Fibroblast of lung (primary cell): ENCODE measurements around the gene TP73.

Experiments used
- CTCF ChIP-seq, 2 donors: IDR thresholded peaks in 1 of 2; conservative IDR thresholded peaks in 1 of 2; 1 replicate in 1 of 2; 2 replicates in 1 of 2; pipeline ENCODE4 v1.5.1; 2011 to 2012; ENCODE audit warnings: low read length in 2 of 2, control low read depth in 1 of 2, inconsistent platforms in 1 of 2, low read depth in 1 of 2, mild to moderate bottlenecking in 1 of 2
- EZH2 ChIP-seq: IDR thresholded peaks from 2 replicates; pipeline ENCODE4 v1.5.1; 2012; ENCODE audit warnings: low read length, control low read depth, mild to moderate bottlenecking; ENCODE audit errors: missing control alignments

GRCh38 chr1:3638676-3639075 lies 13.6 kb upstream of the TP73 start:
- no peak for TF ChIP-seq EZH2
- TF ChIP-seq CTCF (conservative IDR thresholded peaks at IDR 0.05 in 1 of 2, IDR thresholded peaks at IDR 0.05 in 1 of 2; ENCODE audit: low read depth in 1 of 2, low read length in 2 of 2) = no peak
